Neural cell (in vitro differentiated cells): Measurements from ENCODE around the gene PLXDC1. TPM values are rescaled to one million over a fixed set of nuclear protein-coding genes. Genes with fewer than 3 reads are reported as not detected.

ENCODE experiments used
- H2AFZ ChIP-seq: fragments of 200-600, 300-800 bp; sonication (generic), shearing (Covaris generic); 2 replicates; pipeline ENCODE4 v1.6.0; 2014; ENCODE audit warnings: low read depth, mild to moderate bottlenecking, antibody characterized with exemption, low read length, moderate library complexity
- H3F3A ChIP-seq: fragments of 200-600 bp; shearing (Covaris generic); 2 replicates; pipeline ENCODE4 v1.6.1; 2016; ENCODE audit warnings: mild to moderate bottlenecking, moderate library complexity, mixed read lengths, antibody characterized with exemption, low read length; ENCODE audit not compliant: insufficient read depth, poor library complexity, severe bottlenecking
- H3K27ac ChIP-seq: fragments of 200-600, 300-800 bp; sonication (generic), shearing (Covaris generic); 2 replicates; pipeline ENCODE4 v1.5.1; 2014; ENCODE audit warnings: mild to moderate bottlenecking, low read length, moderate library complexity
- H3K27me3 ChIP-seq: fragments of 300-800, 200-600 bp; sonication (generic), shearing (Covaris generic); 2 replicates; pipeline ENCODE4 v1.6.0; 2014; ENCODE audit warnings: mild to moderate bottlenecking, low read depth, low read length, moderate library complexity; ENCODE audit not compliant: insufficient read depth
- H3K36me3 ChIP-seq: fragments of 300-800, 200-600 bp; sonication (generic), shearing (Covaris generic); 2 replicates; pipeline ENCODE4 v1.5.1; 2014; ENCODE audit warnings: mild to moderate bottlenecking, antibody characterized with exemption, low read length, moderate library complexity; ENCODE audit not compliant: insufficient read depth
- H3K4me2 ChIP-seq: fragments of 300-800, 200-600 bp; sonication (generic), shearing (Covaris generic); 2 replicates; pipeline ENCODE4 v1.6.0; 2014; ENCODE audit warnings: mild to moderate bottlenecking, low read length
- H3K4me3 ChIP-seq: fragments of 300-800, 200-600 bp; sonication (generic), shearing (Covaris generic); 2 replicates; pipeline ENCODE4 v1.5.1; 2014; ENCODE audit warnings: mild to moderate bottlenecking, low read length, moderate library complexity
- H3K79me2 ChIP-seq: fragments of 200-600 bp; shearing (Covaris generic); replicated peaks from 2 replicates; pipeline ENCODE4 v1.6.0; 2014; ENCODE audit warnings: mild to moderate bottlenecking, low read length, moderate library complexity; ENCODE audit not compliant: insufficient read depth
- H3K9ac ChIP-seq: fragments of 300-800, 200-600 bp; sonication (generic), shearing (Covaris generic); 2 replicates; pipeline ENCODE4 v1.6.1; 2016; ENCODE audit warnings: mild to moderate bottlenecking, low read length, mixed read lengths
- H3K9me2 ChIP-seq: fragments of 200-600 bp; shearing (Covaris generic); 2 replicates; pipeline ENCODE4 v1.6.1; 2016; ENCODE audit warnings: mild to moderate bottlenecking, low read length, mixed read lengths; ENCODE audit not compliant: insufficient read depth
- H3K9me3 ChIP-seq: fragments of 200-600, 300-800 bp; sonication (generic), shearing (Covaris generic); 2 replicates; pipeline ENCODE4 v1.6.1; 2016; ENCODE audit warnings: mild to moderate bottlenecking, mixed run types, low read length, moderate library complexity, mixed read lengths
- H4K20me1 ChIP-seq: fragments of 200-600 bp; shearing (Covaris generic); 2 replicates; pipeline ENCODE4 v1.6.1; 2016; ENCODE audit warnings: mild to moderate bottlenecking, mixed run types; ENCODE audit not compliant: insufficient read depth
- EP300 ChIP-seq: fragments of 450-650 bp; conservative IDR thresholded peaks from 2 replicates; pipeline ENCODE4 v1.6.1; 2014; ENCODE audit warnings: antibody characterized with exemption, mild to moderate bottlenecking, moderate library complexity; ENCODE audit not compliant: poor library complexity, severe bottlenecking
- EZH2 ChIP-seq: fragments of 200-600, 300-800 bp; shearing (Covaris generic), sonication (generic); IDR thresholded peaks from 2 replicates; pipeline ENCODE4 v1.6.1; 2014; ENCODE audit warnings: antibody characterized with exemption, low read length, borderline replicate concordance, mild to moderate bottlenecking; ENCODE audit not compliant: insufficient read depth, poor library complexity, severe bottlenecking
- MXI1 ChIP-seq: fragments of 450-650 bp; conservative IDR thresholded peaks from 2 replicates; pipeline ENCODE4 v1.6.1; 2014; ENCODE audit warnings: antibody characterized with exemption, mild to moderate bottlenecking; ENCODE audit not compliant: poor library complexity, severe bottlenecking
- POLR2AphosphoS5 ChIP-seq: IDR thresholded peaks from 2 replicates; pipeline ENCODE4 v1.6.1; 2012
- RAD21 ChIP-seq: fragments of 450-650 bp; conservative IDR thresholded peaks from 2 replicates; pipeline ENCODE4 v1.6.1; 2014; ENCODE audit warnings: antibody characterized with exemption, mild to moderate bottlenecking, moderate library complexity
- SMC3 ChIP-seq: fragments of 450-650 bp; conservative IDR thresholded peaks from 2 replicates; pipeline ENCODE4 v1.6.1; 2014; ENCODE audit warnings: antibody characterized with exemption, mild to moderate bottlenecking, moderate library complexity; ENCODE audit not compliant: poor library complexity
- TAF1 ChIP-seq: IDR thresholded peaks from 2 replicates; pipeline ENCODE4 v1.6.1; 2012; ENCODE audit warnings: low read depth
- polyA plus RNA-seq: library from polyadenylated mRNA; depleted of rRNA; stranded (reverse); fragments of >200 nt; gene quantifications from 2 replicates; pipeline ENCODE4 v1.2.3, GENCODE V29; 2014
- TF ChIP-seq, protein P1 (sequence below): fragments of 450-650 bp; IDR thresholded peaks from 2 replicates; pipeline ENCODE4 v1.5.1; 2014; ENCODE audit warnings: antibody characterized with exemption, mild to moderate bottlenecking, moderate library complexity; ENCODE audit not compliant: poor library complexity, severe bottlenecking
- TF ChIP-seq, protein P2 (sequence below): IDR thresholded peaks from 2 replicates; pipeline ENCODE4 v1.6.1; 2012; ENCODE audit warnings: borderline replicate concordance

PLXDC1 gene
- polyA plus RNA-seq, 1 donor from 2014 or later, result 10.0 TPM

DNA sequence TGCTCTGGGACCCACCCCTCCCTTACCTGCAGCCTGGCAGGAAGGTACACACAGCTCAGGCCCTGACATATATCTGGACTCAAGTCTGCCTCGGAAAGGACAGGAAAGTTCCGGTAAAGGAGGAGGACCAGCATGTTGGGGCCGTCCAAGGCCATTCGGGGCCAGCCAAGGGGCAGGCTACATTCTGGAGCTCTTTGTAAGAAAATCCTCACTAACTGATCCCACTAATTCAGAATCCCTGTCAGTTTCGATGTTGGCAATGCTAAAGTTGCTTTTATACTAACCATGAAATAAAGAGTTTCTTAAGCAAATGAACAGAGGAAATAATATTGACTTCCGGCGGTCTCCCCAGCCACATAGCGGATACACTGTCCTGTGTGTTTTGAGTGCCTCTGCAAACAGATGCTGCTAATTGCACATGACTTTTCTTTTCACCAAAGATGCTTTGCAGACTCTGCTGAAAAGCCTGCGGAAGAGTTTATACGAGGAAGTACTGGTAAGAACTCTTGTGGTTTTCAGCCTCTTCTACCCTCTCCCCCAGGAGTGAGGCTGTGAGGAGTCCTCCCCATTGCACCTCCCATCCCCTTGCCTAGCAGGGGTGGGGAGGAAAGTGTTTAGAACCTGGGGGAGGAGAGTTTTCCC, 54.8 kb downstream of the PLXDC1 start:
- Histone ChIP-seq H2AFZ (no peak overlapping the region), H3K9me2 (no peaks in the 10 kb centered on the region), H3F3A (no peaks in the 10 kb centered on the region), H3K4me2 (no peak overlapping the region), H4K20me1 (no peaks in the 10 kb centered on the region), H3K27ac (no peak overlapping the region), H3K36me3 (no peaks in the 10 kb centered on the region), H3K79me2 (no peaks in the 10 kb centered on the region), H3K9me3 (no peaks in the 10 kb centered on the region), H3K9ac (no peak overlapping the region), H3K4me3 (no peak overlapping the region), H3K27me3 (no peaks in the 10 kb centered on the region)
- TF ChIP-seq POLR2AphosphoS5 (no peak), MXI1 (no peak), EZH2 (no peak), TAF1 (no peak), EP300 (no peak), RAD21 (no peak), SMC3 (no peak)
- TF ChIP-seq, protein P1, sequence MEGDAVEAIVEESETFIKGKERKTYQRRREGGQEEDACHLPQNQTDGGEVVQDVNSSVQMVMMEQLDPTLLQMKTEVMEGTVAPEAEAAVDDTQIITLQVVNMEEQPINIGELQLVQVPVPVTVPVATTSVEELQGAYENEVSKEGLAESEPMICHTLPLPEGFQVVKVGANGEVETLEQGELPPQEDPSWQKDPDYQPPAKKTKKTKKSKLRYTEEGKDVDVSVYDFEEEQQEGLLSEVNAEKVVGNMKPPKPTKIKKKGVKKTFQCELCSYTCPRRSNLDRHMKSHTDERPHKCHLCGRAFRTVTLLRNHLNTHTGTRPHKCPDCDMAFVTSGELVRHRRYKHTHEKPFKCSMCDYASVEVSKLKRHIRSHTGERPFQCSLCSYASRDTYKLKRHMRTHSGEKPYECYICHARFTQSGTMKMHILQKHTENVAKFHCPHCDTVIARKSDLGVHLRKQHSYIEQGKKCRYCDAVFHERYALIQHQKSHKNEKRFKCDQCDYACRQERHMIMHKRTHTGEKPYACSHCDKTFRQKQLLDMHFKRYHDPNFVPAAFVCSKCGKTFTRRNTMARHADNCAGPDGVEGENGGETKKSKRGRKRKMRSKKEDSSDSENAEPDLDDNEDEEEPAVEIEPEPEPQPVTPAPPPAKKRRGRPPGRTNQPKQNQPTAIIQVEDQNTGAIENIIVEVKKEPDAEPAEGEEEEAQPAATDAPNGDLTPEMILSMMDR, result no peak
- TF ChIP-seq, protein P2, sequence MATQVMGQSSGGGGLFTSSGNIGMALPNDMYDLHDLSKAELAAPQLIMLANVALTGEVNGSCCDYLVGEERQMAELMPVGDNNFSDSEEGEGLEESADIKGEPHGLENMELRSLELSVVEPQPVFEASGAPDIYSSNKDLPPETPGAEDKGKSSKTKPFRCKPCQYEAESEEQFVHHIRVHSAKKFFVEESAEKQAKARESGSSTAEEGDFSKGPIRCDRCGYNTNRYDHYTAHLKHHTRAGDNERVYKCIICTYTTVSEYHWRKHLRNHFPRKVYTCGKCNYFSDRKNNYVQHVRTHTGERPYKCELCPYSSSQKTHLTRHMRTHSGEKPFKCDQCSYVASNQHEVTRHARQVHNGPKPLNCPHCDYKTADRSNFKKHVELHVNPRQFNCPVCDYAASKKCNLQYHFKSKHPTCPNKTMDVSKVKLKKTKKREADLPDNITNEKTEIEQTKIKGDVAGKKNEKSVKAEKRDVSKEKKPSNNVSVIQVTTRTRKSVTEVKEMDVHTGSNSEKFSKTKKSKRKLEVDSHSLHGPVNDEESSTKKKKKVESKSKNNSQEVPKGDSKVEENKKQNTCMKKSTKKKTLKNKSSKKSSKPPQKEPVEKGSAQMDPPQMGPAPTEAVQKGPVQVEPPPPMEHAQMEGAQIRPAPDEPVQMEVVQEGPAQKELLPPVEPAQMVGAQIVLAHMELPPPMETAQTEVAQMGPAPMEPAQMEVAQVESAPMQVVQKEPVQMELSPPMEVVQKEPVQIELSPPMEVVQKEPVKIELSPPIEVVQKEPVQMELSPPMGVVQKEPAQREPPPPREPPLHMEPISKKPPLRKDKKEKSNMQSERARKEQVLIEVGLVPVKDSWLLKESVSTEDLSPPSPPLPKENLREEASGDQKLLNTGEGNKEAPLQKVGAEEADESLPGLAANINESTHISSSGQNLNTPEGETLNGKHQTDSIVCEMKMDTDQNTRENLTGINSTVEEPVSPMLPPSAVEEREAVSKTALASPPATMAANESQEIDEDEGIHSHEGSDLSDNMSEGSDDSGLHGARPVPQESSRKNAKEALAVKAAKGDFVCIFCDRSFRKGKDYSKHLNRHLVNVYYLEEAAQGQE, result no peak

DNA sequence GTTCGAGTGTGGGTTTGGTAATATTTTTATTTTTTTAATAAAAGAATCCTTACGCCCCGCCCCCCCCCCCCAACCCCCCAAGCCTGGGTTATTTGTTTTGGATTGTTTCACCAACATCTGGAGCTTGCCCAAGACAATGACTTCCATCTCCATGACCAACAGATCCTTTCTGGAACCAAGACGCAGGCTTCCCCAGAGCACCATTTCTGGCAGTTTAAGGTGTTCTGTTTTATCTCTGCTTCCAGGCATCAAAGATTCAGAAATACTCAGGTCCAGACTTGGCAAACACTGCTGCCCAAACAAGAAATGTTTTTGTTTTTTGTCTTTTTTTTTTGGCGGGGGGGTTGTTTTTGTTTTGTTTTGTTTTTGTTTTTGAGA, 56.1 kb downstream of the PLXDC1 start:
- no peak overlapping the region for H3K4me3 ChIP-seq
- no peaks in the 10 kb centered on the region for H3K9me3 ChIP-seq
- H4K20me1 ChIP-seq, result no peaks in the 10 kb centered on the region
- no peak for TF ChIP-seq MXI1
- TF ChIP-seq, protein P1, result no peak
- no peak overlapping the region for H2AFZ ChIP-seq
- no peak overlapping the region for H3K27ac ChIP-seq
- H3K36me3 ChIP-seq, result no peaks in the 10 kb centered on the region
- H3K9ac ChIP-seq, result no peak overlapping the region
- no peaks in the 10 kb centered on the region for H3K79me2 ChIP-seq
- H3K27me3 ChIP-seq, result no peaks in the 10 kb centered on the region
- no peak overlapping the region for H3K4me2 ChIP-seq
- H3F3A ChIP-seq, result no peaks in the 10 kb centered on the region
- H3K9me2 ChIP-seq, result no peaks in the 10 kb centered on the region
